SK-N-MC (cell line): ENCODE results near the gene PRKG1.

ENCODE experiments used
- DNase-seq: peaks from one replicate; pipeline ENCODE4 v3.0.0-alpha.2; 2011; ENCODE audit warnings: low read depth, low spot score
- H3K27ac ChIP-seq: fragments of 200-600 bp; sonication (generic); 2 replicates; pipeline ENCODE4 v1.5.1; 2016; ENCODE audit warnings: mixed run types
- H3K36me3 ChIP-seq: fragments of 200-600 bp; sonication (generic); 2 replicates; pipeline ENCODE4 v1.6.1; 2017; ENCODE audit warnings: antibody characterized with exemption, low read length, mixed read lengths; ENCODE audit not compliant: insufficient read depth
- H3K4me3 ChIP-seq: fragments of 200-600 bp; sonication (generic); 2 replicates; pipeline ENCODE4 v1.5.1; 2016
- H3K9ac ChIP-seq: fragments of 200-600 bp; sonication (generic); 2 replicates; pipeline ENCODE4 v1.8.0; 2017; ENCODE audit warnings: mixed run types, mixed read lengths; ENCODE audit not compliant: insufficient read length
- H3K9me3 ChIP-seq: fragments of 200-600 bp; sonication (generic); 2 replicates; pipeline ENCODE4 v1.6.1; 2017; ENCODE audit warnings: low read depth, mild to moderate bottlenecking, antibody characterized with exemption, low read length, moderate library complexity, mixed read lengths
- EZH2 ChIP-seq: fragments of 200-600 bp; sonication (generic); IDR thresholded peaks from one replicate; pipeline ENCODE4 v1.6.1; 2017; ENCODE audit warnings: antibody characterized with exemption
- FOXP2 ChIP-seq: optimal IDR thresholded peaks from 2 replicates; pipeline ENCODE3; 2011; ENCODE audit warnings: mild to moderate bottlenecking, moderate library complexity; ENCODE audit not compliant: insufficient read depth; ENCODE audit errors: extremely low read length, control extremely low read depth
- POLR2AphosphoS5 ChIP-seq: IDR thresholded peaks from 2 replicates; pipeline ENCODE4 v1.6.1; 2012; ENCODE audit warnings: mild to moderate bottlenecking, low read depth, low read length, borderline replicate concordance

PRKG1 gene

GRCh38 chr10:51214207-51215196 lies 140.2 kb downstream of the PRKG1 start:
- Histone ChIP-seq H3K9ac (no peak overlapping the region), H3K27ac (no peak overlapping the region), H3K36me3 (no peaks in the 10 kb centered on the region), H3K9me3 (no peaks in the 10 kb centered on the region), H3K4me3 (no peak overlapping the region)
- TF ChIP-seq FOXP2 (no peak), POLR2AphosphoS5 (no peak), EZH2 (no peak)
- no peak for DNase-seq

GRCh38 chr10:51215951-51216834 lies 141.9 kb downstream of the PRKG1 start:
- Histone ChIP-seq H3K9me3 (no peaks in the 10 kb centered on the region), H3K36me3 (no peaks in the 10 kb centered on the region), H3K9ac (no peak overlapping the region), H3K27ac (no peak overlapping the region), H3K4me3 (no peak overlapping the region)
- no peak for TF ChIP-seq EZH2
- TF ChIP-seq FOXP2: no peak
- TF ChIP-seq POLR2AphosphoS5: no peak
- DNase-seq: no peak

GRCh38 chr10:51217505-51217904 lies 143.2 kb downstream of the PRKG1 start:
- no peak for DNase-seq
- Histone ChIP-seq H3K9ac (no peak overlapping the region), H3K9me3 (no peaks in the 10 kb centered on the region), H3K27ac (no peak overlapping the region), H3K36me3 (no peaks in the 10 kb centered on the region), H3K4me3 (no peak overlapping the region)
- TF ChIP-seq POLR2AphosphoS5 (no peak), EZH2 (no peak), FOXP2 (no peak)

- no peak for DNase-seq
- Histone ChIP-seq H3K9ac (no peak overlapping the region), H3K9me3 (no peaks in the 10 kb centered on the region), H3K36me3 (no peaks in the 10 kb centered on the region), H3K4me3 (peak overlapping the region; percentile 33; the same call in 1 of the 2 replicates), H3K27ac (no peak overlapping the region)
- TF ChIP-seq EZH2: no peak
- no peak for TF ChIP-seq POLR2AphosphoS5
- no peak for TF ChIP-seq FOXP2
These were observed 150.4 kb downstream of the PRKG1 start for GRCh38 chr10:51224671-51225161.

GRCh38 chr10:51227897-51228713 lies 153.8 kb downstream of the PRKG1 start:
- TF ChIP-seq EZH2 (no peak), FOXP2 (no peak)
- DNase-seq: no peak
- H3K4me3 ChIP-seq: no peak overlapping the region
- no peak overlapping the region for H3K27ac ChIP-seq
- H3K9ac ChIP-seq: no peak overlapping the region
- H3K9me3 ChIP-seq: no peaks in the 10 kb centered on the region
- no peaks in the 10 kb centered on the region for H3K36me3 ChIP-seq

GRCh38 chr10:51228714-51229100 lies 154.4 kb downstream of the PRKG1 start:
- Histone ChIP-seq H3K9ac (no peak overlapping the region), H3K9me3 (no peaks in the 10 kb centered on the region), H3K36me3 (no peaks in the 10 kb centered on the region), H3K27ac (no peak overlapping the region), H3K4me3 (no peak overlapping the region)
- DNase-seq: no peak
- TF ChIP-seq FOXP2 (no peak), POLR2AphosphoS5 (no peak), EZH2 (no peak)

- Histone ChIP-seq H3K9ac (no peak overlapping the region), H3K4me3 (no peak overlapping the region), H3K36me3 (no peaks in the 10 kb centered on the region), H3K9me3 (no peaks in the 10 kb centered on the region), H3K27ac (no peak overlapping the region)
- TF ChIP-seq FOXP2: no peak
- no peak for TF ChIP-seq POLR2AphosphoS5
- TF ChIP-seq EZH2: no peak
- no peak for DNase-seq
These were observed 156.7 kb downstream of the PRKG1 start for GRCh38 chr10:51230887-51231585.
